Endothelial cell (in vitro differentiated cells): ENCODE data around the gene C10orf71. TPM values are rescaled to one million over a fixed set of nuclear protein-coding genes. Genes with fewer than 3 reads are reported as not detected.

Source experiments
- DNase-seq: peaks from one replicate; pipeline ENCODE4 v3.0.0; 2021; ENCODE audit warnings: low spot score
- H3K27ac Mint-ChIP-seq: one replicate; pipeline ENCODE4 v1.8.0; 2021; ENCODE audit warnings: mixed read lengths, inconsistent platforms; ENCODE audit not compliant: unreplicated experiment
- H3K27me3 Mint-ChIP-seq: one replicate; pipeline ENCODE4 v1.8.0; 2021; ENCODE audit warnings: mild to moderate bottlenecking, moderate library complexity, mixed read lengths, inconsistent platforms; ENCODE audit not compliant: unreplicated experiment
- H3K36me3 Mint-ChIP-seq: one replicate; pipeline ENCODE4 v1.8.0; 2021; ENCODE audit warnings: mild to moderate bottlenecking, low read depth, mixed read lengths, inconsistent platforms; ENCODE audit not compliant: unreplicated experiment
- H3K4me1 Mint-ChIP-seq: one replicate; pipeline ENCODE4 v1.8.0; 2021; ENCODE audit warnings: mild to moderate bottlenecking, mixed read lengths, inconsistent platforms; ENCODE audit not compliant: unreplicated experiment
- H3K4me3 Mint-ChIP-seq: one replicate; pipeline ENCODE4 v1.8.0; 2021; ENCODE audit warnings: mild to moderate bottlenecking, mixed read lengths, inconsistent platforms; ENCODE audit not compliant: unreplicated experiment
- H3K9me3 Mint-ChIP-seq: one replicate; pipeline ENCODE4 v1.8.0; 2021; ENCODE audit warnings: mixed read lengths, inconsistent platforms; ENCODE audit not compliant: unreplicated experiment
- total RNA-seq: library from RNA; stranded (reverse); fragmentation: NEBNext Ultra II Directional; extraction: Animal tissue kit (Norgen Biotek cat#: 25700); gene quantifications from one replicate; pipeline ENCODE4 v1.2.1, GENCODE V29; 2021; ENCODE audit not compliant: unreplicated experiment
- TF ChIP-seq, protein P1 (sequence below): fragments of 200-600 bp; sonication (generic); IDR thresholded peaks from one replicate; pipeline ENCODE4 v1.5.0; 2021; ENCODE audit warnings: antibody characterized with exemption; ENCODE audit not compliant: unreplicated experiment

The C10orf71 gene
- total RNA-seq, 1 donor from 2014 or later, result not detected

DNA sequence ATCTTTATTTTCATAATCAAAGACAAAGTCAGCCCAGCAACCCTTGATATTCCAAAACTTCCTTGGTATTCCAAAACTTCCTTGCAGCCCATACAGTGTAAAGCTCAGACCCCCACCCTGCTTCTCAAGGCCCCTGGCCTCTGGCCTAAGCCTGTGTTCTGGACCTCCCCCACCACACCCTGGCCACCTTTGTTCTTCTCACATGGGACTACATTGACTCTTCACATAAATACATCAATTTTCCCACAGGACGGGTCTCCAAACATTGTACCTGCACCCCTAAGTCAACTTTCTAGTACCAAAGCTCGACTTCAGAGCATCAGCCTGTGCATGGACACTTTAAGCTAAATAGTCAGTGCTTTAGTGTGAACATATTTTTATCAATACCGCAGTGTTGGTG lies 56.3 kb downstream of the C10orf71 start:
- H3K27ac Mint-ChIP-seq, result no peak overlapping the region
- H3K4me3 Mint-ChIP-seq, result no peak overlapping the region
- no peak for DNase-seq
- H3K4me1 Mint-ChIP-seq, result peaks cover 5% of the 10 kb centered on the region
- TF ChIP-seq, protein P1, sequence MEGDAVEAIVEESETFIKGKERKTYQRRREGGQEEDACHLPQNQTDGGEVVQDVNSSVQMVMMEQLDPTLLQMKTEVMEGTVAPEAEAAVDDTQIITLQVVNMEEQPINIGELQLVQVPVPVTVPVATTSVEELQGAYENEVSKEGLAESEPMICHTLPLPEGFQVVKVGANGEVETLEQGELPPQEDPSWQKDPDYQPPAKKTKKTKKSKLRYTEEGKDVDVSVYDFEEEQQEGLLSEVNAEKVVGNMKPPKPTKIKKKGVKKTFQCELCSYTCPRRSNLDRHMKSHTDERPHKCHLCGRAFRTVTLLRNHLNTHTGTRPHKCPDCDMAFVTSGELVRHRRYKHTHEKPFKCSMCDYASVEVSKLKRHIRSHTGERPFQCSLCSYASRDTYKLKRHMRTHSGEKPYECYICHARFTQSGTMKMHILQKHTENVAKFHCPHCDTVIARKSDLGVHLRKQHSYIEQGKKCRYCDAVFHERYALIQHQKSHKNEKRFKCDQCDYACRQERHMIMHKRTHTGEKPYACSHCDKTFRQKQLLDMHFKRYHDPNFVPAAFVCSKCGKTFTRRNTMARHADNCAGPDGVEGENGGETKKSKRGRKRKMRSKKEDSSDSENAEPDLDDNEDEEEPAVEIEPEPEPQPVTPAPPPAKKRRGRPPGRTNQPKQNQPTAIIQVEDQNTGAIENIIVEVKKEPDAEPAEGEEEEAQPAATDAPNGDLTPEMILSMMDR, result no peak
- peaks cover under 1% of the 10 kb centered on the region for H3K27me3 Mint-ChIP-seq
- H3K36me3 Mint-ChIP-seq, result peaks cover 4% of the 10 kb centered on the region
- H3K9me3 Mint-ChIP-seq, result no peaks in the 10 kb centered on the region

DNA sequence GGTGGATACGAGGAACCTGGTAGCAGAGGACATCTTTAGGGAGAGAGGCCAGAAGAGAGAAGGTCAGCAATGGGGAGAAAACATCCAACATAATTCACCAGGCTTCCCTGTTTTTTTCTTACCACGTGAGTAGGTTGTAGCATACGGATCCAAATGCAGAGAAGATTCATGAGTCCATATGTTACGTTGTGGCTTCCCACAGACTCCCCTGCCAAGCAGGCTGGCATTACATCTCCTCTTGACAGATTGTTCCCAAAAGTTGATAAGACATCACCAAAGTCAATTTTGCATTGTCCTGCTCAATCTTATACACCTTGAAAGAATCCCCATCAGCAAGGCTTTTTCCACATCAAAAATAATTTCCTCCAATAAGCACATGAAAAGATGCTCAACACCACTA lies 57.2 kb downstream of the C10orf71 start:
- Mint-ChIP-seq H3K36me3 (peaks cover 4% of the 10 kb centered on the region), H3K27me3 (no peaks in the 10 kb centered on the region)
- TF ChIP-seq, protein P1, result no peak

DNA sequence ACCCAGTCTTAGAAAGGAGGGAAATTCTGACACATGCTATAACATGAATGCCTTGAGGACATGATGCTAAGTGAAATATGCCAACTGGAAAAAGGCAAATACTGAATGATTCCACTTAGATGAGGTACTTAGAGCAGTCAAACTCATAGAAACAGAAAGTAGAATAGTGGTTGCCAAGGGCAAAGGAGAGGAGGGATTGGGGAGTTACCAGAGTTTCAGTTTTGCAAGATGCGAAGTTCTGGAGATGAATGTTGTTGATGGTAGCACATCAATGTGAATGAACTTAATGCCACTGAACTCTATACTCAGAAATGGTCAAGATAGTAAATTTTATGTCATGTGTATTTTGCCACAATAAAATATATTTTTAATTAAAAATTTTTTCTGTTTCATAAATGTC lies 58.0 kb downstream of the C10orf71 start:
- DNase-seq, result no peak
- no peaks in the 10 kb centered on the region for H3K9me3 Mint-ChIP-seq
- TF ChIP-seq, protein P1, result no peak

More for the DNA sequence above, 57.2 kb downstream of the C10orf71 start:
- Mint-ChIP-seq H3K27ac (no peak overlapping the region), H3K9me3 (no peaks in the 10 kb centered on the region), H3K4me3 (no peak overlapping the region), H3K4me1 (peaks cover 5% of the 10 kb centered on the region)
- DNase-seq, result no peak

DNA sequence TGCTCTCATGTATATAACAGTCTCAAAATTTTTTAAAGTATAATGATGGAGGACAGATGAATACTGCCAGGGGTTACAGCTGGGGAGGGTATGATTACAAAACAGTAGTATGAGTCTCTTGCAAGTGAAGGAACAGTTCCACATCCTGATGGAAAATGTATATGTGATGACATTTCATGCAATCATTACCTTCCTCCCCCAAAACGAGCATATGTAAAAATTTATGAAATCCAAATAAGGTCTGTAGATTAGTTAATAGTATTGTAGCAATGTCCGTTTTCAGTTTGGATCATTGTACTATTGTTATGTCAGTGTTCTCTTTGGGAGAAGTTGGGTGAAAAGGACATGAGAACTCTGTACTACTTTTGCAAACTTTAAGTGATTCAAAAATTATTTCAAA lies 58.9 kb downstream of the C10orf71 start:
- Mint-ChIP-seq H3K36me3 (no peaks in the 10 kb centered on the region), H3K9me3 (no peaks in the 10 kb centered on the region), H3K4me3 (no peak overlapping the region), H3K27ac (no peak overlapping the region), H3K4me1 (peaks cover 5% of the 10 kb centered on the region), H3K27me3 (peaks cover 4% of the 10 kb centered on the region)
- TF ChIP-seq, protein P1, result no peak
- no peak for DNase-seq

More for the DNA sequence above, 58.0 kb downstream of the C10orf71 start:
- H3K36me3 Mint-ChIP-seq, result peaks cover under 1% of the 10 kb centered on the region
- peaks cover 5% of the 10 kb centered on the region for H3K4me1 Mint-ChIP-seq
- H3K4me3 Mint-ChIP-seq, result no peak overlapping the region
- no peak overlapping the region for H3K27ac Mint-ChIP-seq
- no peaks in the 10 kb centered on the region for H3K27me3 Mint-ChIP-seq

DNA sequence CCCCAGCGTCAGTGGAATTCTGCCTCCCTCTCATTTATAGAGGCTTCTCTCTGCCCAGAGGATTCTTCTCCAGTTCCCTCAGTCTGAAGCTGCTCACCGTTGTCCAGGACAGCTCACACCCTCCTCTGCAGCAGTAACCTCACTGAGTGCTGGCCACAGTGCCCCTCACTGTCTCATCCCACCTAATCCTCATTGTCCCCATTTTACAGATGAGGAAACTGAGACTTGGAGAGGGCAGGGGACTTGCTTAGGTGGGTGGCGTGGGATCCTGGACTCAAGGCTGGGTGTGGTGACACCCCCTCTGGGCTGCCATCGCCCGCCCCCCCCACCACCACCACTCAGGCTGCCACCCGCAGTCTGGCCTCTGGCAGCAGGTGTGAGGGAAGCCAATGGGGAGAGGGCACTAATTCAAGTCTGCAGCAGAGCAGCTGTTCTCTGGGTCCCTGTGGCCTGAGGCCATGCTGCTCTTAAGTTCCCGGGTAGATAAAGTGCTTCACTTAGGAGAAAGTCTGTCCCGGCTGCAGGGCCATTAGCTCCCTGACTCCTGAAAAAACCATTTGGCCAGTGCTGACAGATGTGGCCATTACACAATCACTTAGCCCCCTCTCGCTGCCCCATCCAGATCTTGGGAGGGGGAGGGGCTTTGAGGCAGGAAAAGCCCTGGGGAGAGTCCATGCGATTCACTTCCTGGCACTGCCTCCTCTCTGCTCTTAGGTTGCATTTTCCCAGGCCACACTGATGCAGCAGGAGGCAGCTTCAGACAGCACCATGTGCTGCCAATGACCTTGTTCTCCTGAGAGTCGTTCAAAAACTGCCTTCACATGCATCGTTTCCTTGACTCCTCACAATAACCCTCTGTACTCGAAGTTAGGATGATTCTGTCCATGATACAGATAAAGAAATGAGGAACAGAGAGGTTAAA lies 60.6 kb downstream of the C10orf71 start:
- TF ChIP-seq, protein P1, result no peak
- no peaks in the 10 kb centered on the region for H3K9me3 Mint-ChIP-seq
- H3K27me3 Mint-ChIP-seq, result peaks cover 4% of the 10 kb centered on the region
- H3K27ac Mint-ChIP-seq, result no peak overlapping the region
- H3K4me1 Mint-ChIP-seq, result peaks cover 5% of the 10 kb centered on the region
- H3K36me3 Mint-ChIP-seq, result no peaks in the 10 kb centered on the region
- peak; percentile 50 for DNase-seq
- H3K4me3 Mint-ChIP-seq, result no peak overlapping the region
